B cell (primary cell): ENCODE measurements around the gene IGFN1.

Experiments used
- CTCF ChIP-seq: fragments of 200-600 bp; IDR thresholded peaks from one replicate; pipeline ENCODE4 v1.8.0; 2022; ENCODE audit warnings: antibody characterized with exemption, mild to moderate bottlenecking
- EZH2 ChIP-seq: IDR thresholded peaks from 2 replicates; pipeline ENCODE4 v1.6.1; 2012; ENCODE audit warnings: borderline replicate concordance, low read depth, mild to moderate bottlenecking, moderate library complexity, low read length; ENCODE audit not compliant: insufficient read depth, poor library complexity, severe bottlenecking

- TF ChIP-seq EZH2 (no peak), CTCF (no peak)
These were observed 70.2 kb downstream of the IGFN1 start for GRCh38 chr1:201260648-201261311.
